ENCODE results near the gene ZBTB44.

Gene ZBTB44

DNA sequence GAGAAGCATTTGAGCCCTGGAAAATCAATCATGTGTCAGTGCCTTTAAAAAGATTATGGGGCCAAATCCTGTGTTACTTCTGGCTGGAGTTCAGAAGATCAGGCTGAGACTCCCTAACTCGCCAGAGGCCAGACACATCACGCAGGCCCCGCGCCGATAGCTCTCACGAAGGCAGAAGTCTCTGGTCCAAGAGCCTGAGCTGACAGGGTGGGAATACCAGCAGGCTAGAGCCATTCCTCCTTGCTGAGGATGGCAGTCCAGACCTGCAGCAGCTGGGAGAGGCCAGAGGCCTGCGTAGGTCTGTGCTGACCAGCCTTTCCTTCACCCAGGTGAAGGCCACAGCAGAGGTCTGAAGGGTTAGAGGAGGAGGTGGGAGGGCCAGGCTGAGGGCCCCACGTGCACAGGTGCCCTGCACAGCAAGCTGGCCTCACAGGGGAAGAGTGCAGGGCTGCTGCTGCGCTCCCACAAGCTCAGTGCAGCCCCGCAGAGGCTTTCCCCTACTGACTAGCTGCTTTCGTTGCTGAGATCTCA lies 102.2 kb downstream of the ZBTB44 start:
- DNase-seq = no peak
- peaks cover 22% of the 10 kb centered on the region for H3K27me3 ChIP-seq
- H3K4me1 ChIP-seq = no peaks in the 10 kb centered on the region
- no peak overlapping the region for H3K4me3 ChIP-seq (ENCODE audit: low read depth, low read length)
- TF ChIP-seq, protein P1, sequence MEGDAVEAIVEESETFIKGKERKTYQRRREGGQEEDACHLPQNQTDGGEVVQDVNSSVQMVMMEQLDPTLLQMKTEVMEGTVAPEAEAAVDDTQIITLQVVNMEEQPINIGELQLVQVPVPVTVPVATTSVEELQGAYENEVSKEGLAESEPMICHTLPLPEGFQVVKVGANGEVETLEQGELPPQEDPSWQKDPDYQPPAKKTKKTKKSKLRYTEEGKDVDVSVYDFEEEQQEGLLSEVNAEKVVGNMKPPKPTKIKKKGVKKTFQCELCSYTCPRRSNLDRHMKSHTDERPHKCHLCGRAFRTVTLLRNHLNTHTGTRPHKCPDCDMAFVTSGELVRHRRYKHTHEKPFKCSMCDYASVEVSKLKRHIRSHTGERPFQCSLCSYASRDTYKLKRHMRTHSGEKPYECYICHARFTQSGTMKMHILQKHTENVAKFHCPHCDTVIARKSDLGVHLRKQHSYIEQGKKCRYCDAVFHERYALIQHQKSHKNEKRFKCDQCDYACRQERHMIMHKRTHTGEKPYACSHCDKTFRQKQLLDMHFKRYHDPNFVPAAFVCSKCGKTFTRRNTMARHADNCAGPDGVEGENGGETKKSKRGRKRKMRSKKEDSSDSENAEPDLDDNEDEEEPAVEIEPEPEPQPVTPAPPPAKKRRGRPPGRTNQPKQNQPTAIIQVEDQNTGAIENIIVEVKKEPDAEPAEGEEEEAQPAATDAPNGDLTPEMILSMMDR (IDR thresholded peaks at IDR 0.05; ENCODE audit: low read depth, low read length) = no peak
- no peaks in the 10 kb centered on the region for H3K9me3 ChIP-seq
- no peaks in the 10 kb centered on the region for H3K36me3 ChIP-seq

DNA sequence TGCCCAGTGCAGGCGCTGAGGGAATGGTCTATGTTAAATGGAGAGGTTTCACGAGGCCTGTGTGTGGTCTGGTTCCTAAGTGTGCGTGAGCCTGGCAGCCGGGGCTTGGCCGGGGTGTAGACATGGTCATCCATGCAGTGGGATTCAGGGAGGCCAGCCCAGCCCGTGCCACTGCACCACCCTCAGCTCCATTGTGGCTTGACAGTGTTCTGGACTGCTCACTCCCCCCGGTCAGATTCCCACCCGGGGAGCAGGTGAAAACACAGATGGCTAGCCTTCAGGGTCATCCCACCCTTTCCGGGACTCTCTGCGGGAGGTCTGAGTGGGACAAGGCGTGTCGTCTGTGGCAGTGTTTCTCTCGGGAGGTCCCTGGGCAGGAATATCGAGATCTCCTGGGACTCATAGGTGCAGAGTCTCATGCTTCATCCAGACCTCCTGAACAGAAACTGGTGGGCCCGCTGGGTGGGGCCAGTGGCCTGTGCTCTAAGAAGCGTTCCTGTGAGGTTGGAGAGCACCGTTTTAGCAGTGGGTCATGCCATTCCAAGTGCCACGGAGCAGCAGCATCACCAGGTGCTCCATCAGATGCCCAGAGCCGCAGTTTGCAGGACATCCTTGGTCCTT lies 102.8 kb downstream of the ZBTB44 start:
- TF ChIP-seq, protein P1 (IDR thresholded peaks at IDR 0.05; ENCODE audit: low read depth, low read length) = no peak
- Histone ChIP-seq H3K36me3 (no peaks in the 10 kb centered on the region), H3K4me3 (ENCODE audit: low read depth, low read length) (no peak overlapping the region), H3K4me1 (no peaks in the 10 kb centered on the region), H3K9me3 (no peaks in the 10 kb centered on the region), H3K27me3 (peaks cover 22% of the 10 kb centered on the region)
- DNase-seq = no peak

DNA sequence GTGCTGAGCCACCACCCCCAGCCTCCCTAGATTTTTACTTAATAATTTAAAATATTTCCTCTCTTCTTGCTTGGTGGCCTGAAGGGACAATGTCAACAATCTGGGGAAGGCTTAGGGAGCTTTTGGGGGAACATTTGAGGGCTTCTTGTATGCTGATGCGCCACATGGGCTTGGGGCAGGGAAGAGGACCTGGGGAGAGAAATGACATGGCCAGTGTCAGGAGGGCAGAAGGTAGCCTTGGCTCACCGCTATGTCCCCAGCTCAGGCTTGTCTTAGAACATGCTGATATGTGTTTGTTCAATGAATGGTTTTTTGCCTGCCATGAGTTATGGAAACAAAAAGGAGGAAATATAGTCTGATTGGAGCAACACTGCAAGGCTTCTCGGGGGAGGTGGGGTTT lies 103.6 kb downstream of the ZBTB44 start:
- Histone ChIP-seq H3K36me3 (no peaks in the 10 kb centered on the region), H3K27me3 (peaks cover 22% of the 10 kb centered on the region), H3K9me3 (no peaks in the 10 kb centered on the region), H3K4me1 (no peaks in the 10 kb centered on the region), H3K4me3 (ENCODE audit: low read depth, low read length) (no peak overlapping the region)
- no peak for DNase-seq
- TF ChIP-seq, protein P1 (IDR thresholded peaks at IDR 0.05; ENCODE audit: low read depth, low read length) = no peak

DNA sequence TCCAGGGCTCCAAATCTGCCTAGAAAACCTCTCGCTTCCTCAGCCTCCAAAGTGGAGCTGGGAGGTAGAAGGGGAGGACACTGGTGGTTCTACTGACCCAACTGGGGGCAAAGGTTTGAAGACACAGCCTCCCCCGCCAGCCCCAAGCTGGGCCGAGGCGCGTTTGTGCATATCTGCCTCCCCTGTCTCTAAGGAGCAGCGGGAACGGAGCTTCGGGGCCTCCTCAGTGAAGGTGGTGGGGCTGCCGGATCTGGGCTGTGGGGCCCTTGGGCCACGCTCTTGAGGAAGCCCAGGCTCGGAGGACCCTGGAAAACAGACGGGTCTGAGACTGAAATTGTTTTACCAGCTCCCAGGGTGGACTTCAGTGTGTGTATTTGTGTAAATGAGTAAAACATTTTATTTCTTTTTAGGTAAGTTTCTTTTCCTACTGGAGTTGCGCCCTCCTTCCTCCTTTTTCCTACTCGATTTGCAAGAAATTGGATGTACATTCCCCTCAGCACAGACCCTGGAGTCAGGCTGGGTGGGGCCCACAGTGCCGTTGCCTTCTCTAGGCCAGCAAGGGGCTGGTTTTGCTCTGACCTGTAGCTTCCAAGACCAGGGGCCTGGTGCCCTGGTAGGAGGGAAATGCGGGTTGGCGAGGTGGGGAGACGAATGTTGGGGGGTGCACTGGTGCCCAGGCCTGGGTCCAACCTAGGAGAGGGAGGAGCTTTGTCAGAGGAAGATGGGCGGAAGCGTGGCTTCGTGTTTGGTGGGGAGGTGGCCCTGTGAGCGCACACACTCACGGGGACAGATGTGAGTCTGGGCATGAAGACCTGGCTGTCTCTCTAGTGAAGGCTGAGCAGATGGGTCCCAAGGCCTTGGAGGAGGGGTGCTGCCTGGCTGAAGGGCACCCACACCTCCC lies 104.5 kb downstream of the ZBTB44 start:
- Histone ChIP-seq H3K27me3 (peaks cover 22% of the 10 kb centered on the region), H3K4me3 (ENCODE audit: low read depth, low read length) (no peak overlapping the region), H3K36me3 (no peaks in the 10 kb centered on the region), H3K4me1 (no peaks in the 10 kb centered on the region), H3K9me3 (no peaks in the 10 kb centered on the region)
- no peak for DNase-seq
- TF ChIP-seq, protein P1 (IDR thresholded peaks at IDR 0.05; ENCODE audit: low read depth, low read length) = no peak

DNA sequence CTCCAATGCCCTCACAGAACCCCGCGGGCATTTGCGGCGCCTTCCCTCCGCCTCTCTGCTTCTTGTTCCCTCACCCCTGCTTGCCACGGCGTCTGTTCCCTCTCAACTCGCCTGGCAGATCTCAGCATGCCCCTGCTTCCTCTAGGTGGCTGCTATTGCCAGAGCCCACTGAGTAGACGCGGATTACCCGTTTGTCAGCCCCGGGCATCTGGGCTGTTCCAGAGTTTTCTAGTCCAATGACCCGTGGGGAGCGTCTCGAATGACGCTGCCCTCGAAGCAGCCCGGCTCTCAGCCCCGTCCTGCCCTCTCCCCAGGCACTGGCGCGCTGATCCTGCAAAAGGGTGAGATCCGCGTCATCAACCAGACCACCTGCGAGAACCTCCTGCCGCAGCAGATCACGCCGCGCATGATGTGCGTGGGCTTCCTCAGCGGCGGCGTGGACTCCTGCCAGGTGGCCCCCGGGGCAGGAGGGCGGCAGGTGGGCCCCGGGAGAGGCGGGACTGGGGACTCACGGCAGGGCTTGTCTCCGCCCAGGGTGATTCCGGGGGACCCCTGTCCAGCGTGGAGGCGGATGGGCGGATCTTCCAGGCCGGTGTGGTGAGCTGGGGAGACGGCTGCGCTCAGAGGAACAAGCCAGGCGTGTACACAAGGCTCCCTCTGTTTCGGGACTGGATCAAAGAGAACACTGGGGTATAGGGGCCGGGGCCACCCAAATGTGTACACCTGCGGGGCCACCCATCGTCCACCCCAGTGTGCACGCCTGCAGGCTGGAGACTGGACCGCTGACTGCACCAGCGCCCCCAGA lies 105.4 kb downstream of the ZBTB44 start:
- Histone ChIP-seq H3K4me3 (ENCODE audit: low read depth, low read length) (no peak overlapping the region), H3K36me3 (no peaks in the 10 kb centered on the region), H3K4me1 (no peaks in the 10 kb centered on the region), H3K9me3 (no peaks in the 10 kb centered on the region), H3K27me3 (peaks cover 22% of the 10 kb centered on the region)
- TF ChIP-seq, protein P1 (IDR thresholded peaks at IDR 0.05; ENCODE audit: low read depth, low read length) = no peak
- peak; percentile 47 for DNase-seq

Measured in BE2C (cell line).